Liver (tissue), 9 donors: Measurements from ENCODE around the gene SMIM7. TPM values are rescaled to one million over a fixed set of nuclear protein-coding genes. Genes with fewer than 3 reads are reported as not detected.
A peak's percentile ranks its signal among the peaks of the same experiment; 100 is the strongest.
"Not testable (repeated sequence)": the region's sequence is repeated elsewhere in the genome, so short reads cannot be mapped to it uniquely, and the experiment has no call there.

Source experiments
- DNase-seq: peaks from one replicate; pipeline ENCODE4 v3.0.0-alpha.2; 2017; ENCODE audit warnings: low spot score
- H3K27ac ChIP-seq, 2 donors: one replicate each; pipeline ENCODE4 v1.7.0; 2013; ENCODE audit warnings: inconsistent platforms in 2 of 2, low read length in 2 of 2, control low read depth in 1 of 2, low read depth in 1 of 2, mild to moderate bottlenecking in 1 of 2
- H3K27me3 ChIP-seq, 4 donors: one replicate each; pipeline versions ENCODE4 v1.6.1 to v1.7.0; 2013; ENCODE audit warnings: low read length in 3 of 4, inconsistent platforms in 1 of 4, mild to moderate bottlenecking in 1 of 4, moderate library complexity in 1 of 4; ENCODE audit not compliant: control insufficient read depth in 4 of 4, insufficient read depth in 4 of 4
- H3K36me3 ChIP-seq, 4 donors: one replicate each; pipeline versions ENCODE4 v1.6.1 to v1.7.0; 2013; ENCODE audit warnings: low read length in 3 of 4, mild to moderate bottlenecking in 3 of 4, low read depth in 1 of 4, moderate library complexity in 1 of 4; ENCODE audit not compliant: control insufficient read depth in 4 of 4, insufficient read depth in 3 of 4
- H3K4me1 ChIP-seq, 4 donors: one replicate each; pipeline versions ENCODE4 v1.6.1 to v1.7.0; 2013; ENCODE audit warnings: low read length in 3 of 4, mild to moderate bottlenecking in 3 of 4, moderate library complexity in 1 of 4; ENCODE audit not compliant: control insufficient read depth in 4 of 4, insufficient read depth in 4 of 4
- H3K4me3 ChIP-seq, 3 donors: one replicate each; pipeline versions ENCODE4 v1.6.1 to v1.7.0; 2013; ENCODE audit warnings: low read length in 3 of 3, control low read depth in 1 of 3, low read depth in 1 of 3, mild to moderate bottlenecking in 1 of 3
- H3K9ac ChIP-seq, 2 donors: one replicate each; pipeline ENCODE4 v1.7.0; 2013; ENCODE audit warnings: low read length in 2 of 2, mild to moderate bottlenecking in 2 of 2, moderate library complexity in 2 of 2, control low read depth in 1 of 2, low read depth in 1 of 2
- H3K9me3 ChIP-seq, 4 donors: one replicate each; pipeline versions ENCODE4 v1.6.1 to v1.7.0; 2013; ENCODE audit warnings: low read length in 3 of 4; ENCODE audit not compliant: control insufficient read depth in 4 of 4
- EGR1 ChIP-seq, 2 donors: IDR thresholded peaks; 2 replicates each; pipeline ENCODE4 v1.6.1; 2016 to 2018; ENCODE audit warnings: antibody characterized with exemption in 2 of 2, low read depth in 2 of 2
- FOXA1 ChIP-seq: IDR thresholded peaks from 2 replicates; pipeline ENCODE4 v1.6.1; 2016; ENCODE audit warnings: antibody characterized with exemption
- FOXA2 ChIP-seq: IDR thresholded peaks from 2 replicates; pipeline ENCODE4 v1.6.1; 2016; ENCODE audit warnings: antibody characterized with exemption
- GABPA ChIP-seq, 2 donors: IDR thresholded peaks in 1 of 2; conservative IDR thresholded peaks in 1 of 2; 2 replicates each; pipeline ENCODE4 v1.6.1; 2016; ENCODE audit warnings: antibody characterized with exemption in 2 of 2, mild to moderate bottlenecking in 1 of 2, moderate library complexity in 1 of 2
- HNF4A ChIP-seq, 2 donors: conservative IDR thresholded peaks; 2 replicates each; pipeline ENCODE4 v1.6.1; 2016; ENCODE audit warnings: antibody characterized with exemption in 2 of 2, mild to moderate bottlenecking in 2 of 2
- HNF4G ChIP-seq: IDR thresholded peaks from 2 replicates; pipeline ENCODE4 v1.6.1; 2016; ENCODE audit warnings: antibody characterized with exemption
- JUND ChIP-seq, 2 donors: IDR thresholded peaks; 2 replicates each; pipeline ENCODE4 v1.6.1; 2016; ENCODE audit warnings: antibody characterized with exemption in 2 of 2
- NR2F2 ChIP-seq: IDR thresholded peaks from 2 replicates; pipeline ENCODE4 v1.6.1; 2016; ENCODE audit warnings: antibody characterized with exemption
- RAD21 ChIP-seq, 2 donors: IDR thresholded peaks; 2 replicates each; pipeline ENCODE4 v1.6.1; 2016; ENCODE audit warnings: antibody characterized with exemption in 2 of 2, mild to moderate bottlenecking in 2 of 2
- REST ChIP-seq: IDR thresholded peaks from 2 replicates; pipeline ENCODE4 v1.6.1; 2016; ENCODE audit warnings: antibody characterized with exemption, mild to moderate bottlenecking
- RXRA ChIP-seq, 2 donors: IDR thresholded peaks; 2 replicates each; pipeline ENCODE4 v1.6.1; 2017 to 2018; ENCODE audit warnings: antibody characterized with exemption in 2 of 2, mild to moderate bottlenecking in 1 of 2
- TAF1 ChIP-seq: conservative IDR thresholded peaks from 2 replicates; pipeline ENCODE4 v1.6.1; 2016; ENCODE audit warnings: antibody characterized with exemption, mild to moderate bottlenecking
- YY1 ChIP-seq: IDR thresholded peaks from 2 replicates; pipeline ENCODE4 v1.6.1; 2016; ENCODE audit warnings: antibody characterized with exemption, mild to moderate bottlenecking
- WGBS: extraction: QIAGEN DNeasy Blood & Tissue Kit; methylation state at CpG from one replicate; pipeline ENCODE4 v1.1.7; 2013; 5-methylcytosine and 5-hydroxymethylcytosine counted together
- polyA plus RNA-seq, 2 donors: library from polyadenylated mRNA; stranded (reverse) in 1 of 2; unstranded in 1 of 2; fragments of 200-250 nt in 1 of 2; fragments of >200 nt in 1 of 2; fragmentation: Nextera tagmentation in 1 of 2; extraction: Ambion mirVana in 1 of 2; gene quantifications; one replicate each; pipeline versions ENCODE4 v1.2.1 to v1.2.3, GENCODE V29; 2013 to 2015
- total RNA-seq, 2 donors: library from RNA; depleted of rRNA; stranded (reverse); fragments of >200 nt; gene quantifications; one replicate each; pipeline ENCODE4 v1.2.3, GENCODE V29; 2014
- TF ChIP-seq, protein P1 (sequence below): IDR thresholded peaks from 2 replicates; pipeline ENCODE4 v1.6.1; 2016; ENCODE audit warnings: antibody characterized with exemption
- TF ChIP-seq, protein P2 (sequence below): IDR thresholded peaks from 2 replicates; pipeline ENCODE4 v1.6.1; 2016; ENCODE audit warnings: antibody characterized with exemption
- TF ChIP-seq, protein P3 (sequence below): fragments of 150-350 bp; IDR thresholded peaks from 2 replicates; pipeline ENCODE4 v1.5.1; 2017; ENCODE audit warnings: improper control_type of control experiment, low read depth, low read length; ENCODE audit not compliant: missing input control
- TF ChIP-seq, protein P4 (sequence below): IDR thresholded peaks from 2 replicates; pipeline ENCODE4 v1.6.1; 2016; ENCODE audit warnings: antibody characterized with exemption
- donor health status: healthy.
- donor health status: healthy.
- donor health status: healthy.
- donor health status: healthy.
- donor health status: healthy.

The SMIM7 gene
- total and polyA plus RNA-seq, 4 donors, result 35.2 to 81.8 (median 46.9) TPM

DNA sequence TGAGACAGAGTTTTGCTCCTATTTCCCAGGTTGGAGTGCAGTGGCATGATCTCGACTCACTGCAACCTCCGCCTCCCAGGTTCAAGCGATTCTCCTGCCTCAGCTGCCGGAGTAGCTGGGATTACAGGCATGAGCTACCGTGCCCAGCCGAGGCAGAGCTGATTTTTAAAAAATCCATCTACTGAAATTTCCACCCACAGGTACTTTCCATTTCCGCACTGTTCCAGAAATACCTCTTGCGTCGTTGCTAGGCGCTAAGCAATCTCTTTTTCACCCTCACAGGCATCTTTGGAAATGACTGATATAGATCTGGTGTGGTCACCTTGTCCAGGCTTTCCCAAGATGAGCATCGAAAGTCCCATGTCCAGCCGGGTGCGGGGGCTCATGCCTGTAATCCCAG lies 10.3 kb upstream of the SMIM7 start:
- Histone ChIP-seq H3K9me3 (no peaks in the 10 kb centered on the region), H3K4me3 (no peak overlapping the region), H3K36me3 (no peaks in the 10 kb centered on the region), H3K27ac (no peak overlapping the region), H3K27me3 (no peaks in the 10 kb centered on the region), H3K4me1 (no peaks in the 10 kb centered on the region), H3K9ac (no peak overlapping the region)
- WGBS, result 96% methylated on average over 13 of the region's 13 CpGs
- TF ChIP-seq NR2F2 (no peak), REST (no peak), YY1 (no peak), HNF4G (no peak), FOXA2 (no peak), RXRA (IDR thresholded peaks at IDR 0.05) (no peak), TAF1 (no peak), EGR1 (IDR thresholded peaks at IDR 0.05; ENCODE audit: low read depth in 2 of 2) (no peak), GABPA (IDR thresholded peaks at IDR 0.05 in 1 of 2, conservative IDR thresholded peaks at IDR 0.05 in 1 of 2) (no peak), JUND (IDR thresholded peaks at IDR 0.05) (no peak), FOXA1 (no peak), RAD21 (IDR thresholded peaks at IDR 0.05) (no peak), HNF4A (conservative IDR thresholded peaks at IDR 0.05) (no peak)
- TF ChIP-seq, protein P1, sequence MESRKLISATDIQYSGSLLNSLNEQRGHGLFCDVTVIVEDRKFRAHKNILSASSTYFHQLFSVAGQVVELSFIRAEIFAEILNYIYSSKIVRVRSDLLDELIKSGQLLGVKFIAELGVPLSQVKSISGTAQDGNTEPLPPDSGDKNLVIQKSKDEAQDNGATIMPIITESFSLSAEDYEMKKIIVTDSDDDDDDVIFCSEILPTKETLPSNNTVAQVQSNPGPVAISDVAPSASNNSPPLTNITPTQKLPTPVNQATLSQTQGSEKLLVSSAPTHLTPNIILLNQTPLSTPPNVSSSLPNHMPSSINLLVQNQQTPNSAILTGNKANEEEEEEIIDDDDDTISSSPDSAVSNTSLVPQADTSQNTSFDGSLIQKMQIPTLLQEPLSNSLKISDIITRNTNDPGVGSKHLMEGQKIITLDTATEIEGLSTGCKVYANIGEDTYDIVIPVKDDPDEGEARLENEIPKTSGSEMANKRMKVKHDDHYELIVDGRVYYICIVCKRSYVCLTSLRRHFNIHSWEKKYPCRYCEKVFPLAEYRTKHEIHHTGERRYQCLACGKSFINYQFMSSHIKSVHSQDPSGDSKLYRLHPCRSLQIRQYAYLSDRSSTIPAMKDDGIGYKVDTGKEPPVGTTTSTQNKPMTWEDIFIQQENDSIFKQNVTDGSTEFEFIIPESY, result no peak
- TF ChIP-seq, protein P2, sequence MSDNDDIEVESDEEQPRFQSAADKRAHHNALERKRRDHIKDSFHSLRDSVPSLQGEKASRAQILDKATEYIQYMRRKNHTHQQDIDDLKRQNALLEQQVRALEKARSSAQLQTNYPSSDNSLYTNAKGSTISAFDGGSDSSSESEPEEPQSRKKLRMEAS, result no peak
- TF ChIP-seq, protein P3, sequence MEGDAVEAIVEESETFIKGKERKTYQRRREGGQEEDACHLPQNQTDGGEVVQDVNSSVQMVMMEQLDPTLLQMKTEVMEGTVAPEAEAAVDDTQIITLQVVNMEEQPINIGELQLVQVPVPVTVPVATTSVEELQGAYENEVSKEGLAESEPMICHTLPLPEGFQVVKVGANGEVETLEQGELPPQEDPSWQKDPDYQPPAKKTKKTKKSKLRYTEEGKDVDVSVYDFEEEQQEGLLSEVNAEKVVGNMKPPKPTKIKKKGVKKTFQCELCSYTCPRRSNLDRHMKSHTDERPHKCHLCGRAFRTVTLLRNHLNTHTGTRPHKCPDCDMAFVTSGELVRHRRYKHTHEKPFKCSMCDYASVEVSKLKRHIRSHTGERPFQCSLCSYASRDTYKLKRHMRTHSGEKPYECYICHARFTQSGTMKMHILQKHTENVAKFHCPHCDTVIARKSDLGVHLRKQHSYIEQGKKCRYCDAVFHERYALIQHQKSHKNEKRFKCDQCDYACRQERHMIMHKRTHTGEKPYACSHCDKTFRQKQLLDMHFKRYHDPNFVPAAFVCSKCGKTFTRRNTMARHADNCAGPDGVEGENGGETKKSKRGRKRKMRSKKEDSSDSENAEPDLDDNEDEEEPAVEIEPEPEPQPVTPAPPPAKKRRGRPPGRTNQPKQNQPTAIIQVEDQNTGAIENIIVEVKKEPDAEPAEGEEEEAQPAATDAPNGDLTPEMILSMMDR, result no peak
- TF ChIP-seq, protein P4, sequence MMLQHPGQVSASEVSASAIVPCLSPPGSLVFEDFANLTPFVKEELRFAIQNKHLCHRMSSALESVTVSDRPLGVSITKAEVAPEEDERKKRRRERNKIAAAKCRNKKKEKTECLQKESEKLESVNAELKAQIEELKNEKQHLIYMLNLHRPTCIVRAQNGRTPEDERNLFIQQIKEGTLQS, result no peak
- no peak for DNase-seq

- TF ChIP-seq HNF4A (conservative IDR thresholded peaks at IDR 0.05), result peak; percentile 47 to 52
- not testable (repeated sequence) for H3K4me1 ChIP-seq, H3K36me3 ChIP-seq, DNase-seq, H3K9ac ChIP-seq, H3K9me3 ChIP-seq, H3K27me3 ChIP-seq, H3K4me3 ChIP-seq, H3K27ac ChIP-seq
- WGBS, result 96% methylated on average over 4 of the region's 4 CpGs
Observed at GRCh38 chr19:16668702-16669101, 8.8 kb upstream of the SMIM7 start.
